HCT116 (cell line): ENCODE measurements around the gene SDK1. TPM values are rescaled to one million over a fixed set of nuclear protein-coding genes. Genes with fewer than 3 reads are reported as not detected.

Experiments
- ATAC-seq: fragments of 200-7000 bp; cut with Tn5 transposase; 2 replicates; pipeline ENCODE4 v1.9.1; 2020; ENCODE audit warnings: mild to moderate bottlenecking, moderate library complexity
- BruUV-seq: library from RNA; stranded (reverse); fragments of 400-500 nt; replicated peaks from 2 replicates; lab custom pipeline; 2021; lab: Mats Ljungman, UMichigan
- CTCF ChIA-PET: fragments of 300-600 bp; sonication (Branson Sonifier 250); formaldehyde crosslinking; loops from one replicate; lab custom pipeline; 2021; ENCODE audit warnings: antibody characterized with exemption; lab: Charles Lee
- POLR2A ChIA-PET: fragments of 300-600, 350-600 bp; sonication (Branson Sonifier 250); formaldehyde crosslinking; loops from one replicate; lab custom pipeline; 2021; ENCODE audit warnings: antibody characterized with exemption; lab: Charles Lee
- RAD21 ChIA-PET, 2 experiments: fragments of 300-600 bp; sonication (Branson Sonifier 250); formaldehyde crosslinking; loops; one replicate each; lab custom pipeline; 2023; ENCODE audit warnings: low total read pairs in 2 of 2; ENCODE audit not compliant: uncharacterized antibody in 2 of 2, unreplicated experiment in 2 of 2, low non-redundant PET in 1 of 2; lab: Charles Lee
- DNase-seq: peaks from one replicate; pipeline ENCODE4 v3.0.0-alpha.2; 2010; ENCODE audit warnings: low read depth, low spot score
- H2AFZ ChIP-seq: fragments of 200-600 bp; shearing (Covaris generic), sonication (generic); 2 replicates; pipeline ENCODE4 v1.6.1; 2017; ENCODE audit warnings: low read depth, mixed run types, mixed read lengths, antibody characterized with exemption, low read length; ENCODE audit not compliant: poor library complexity, severe bottlenecking
- H3K27ac ChIP-seq: 2 replicates; pipeline ENCODE4 v1.5.1; 2012; ENCODE audit warnings: low read depth, low read length
- H3K27me3 ChIP-seq: fragments of 200-600 bp; sonication (generic); 2 replicates; pipeline ENCODE4 v1.6.1; 2016; ENCODE audit warnings: mixed run types, low read length, mixed read lengths; ENCODE audit not compliant: insufficient read depth
- H3K36me3 ChIP-seq, 2 experiments: fragments of 200-500 bp in 1 of 2; fragments of 200-600 bp in 1 of 2; sonication (Bioruptor generic) in 1 of 2; sonication (generic) in 1 of 2; 2 replicates each; pipeline versions ENCODE4 v1.5.1 to v1.6.1; 2014 to 2016; ENCODE audit warnings: low read length in 2 of 2, inconsistent platforms in 1 of 2, mixed read lengths in 1 of 2, mixed run types in 1 of 2; ENCODE audit not compliant: insufficient read depth in 2 of 2, control insufficient read depth in 1 of 2
- H3K4me1 ChIP-seq, 2 experiments: fragments of 200-600 bp in 1 of 2; sonication (generic) in 1 of 2; 2 replicates each; pipeline versions ENCODE4 v1.5.1 to v1.6.1; 2012 to 2017; ENCODE audit warnings: low read length in 2 of 2, inconsistent platforms in 1 of 2, mild to moderate bottlenecking in 1 of 2, mixed read lengths in 1 of 2, mixed run types in 1 of 2, moderate library complexity in 1 of 2; ENCODE audit not compliant: insufficient read depth in 2 of 2, control insufficient read depth in 1 of 2
- H3K4me2 ChIP-seq: fragments of 200-600 bp; sonication (generic); 2 replicates; pipeline ENCODE4 v1.6.1; 2017; ENCODE audit warnings: mixed run types, low read length, mixed read lengths
- H3K4me3 ChIP-seq, 2 experiments: fragments of 200-600 bp in 1 of 2; sonication (generic) in 1 of 2; replicated peaks in 1 of 2; 2 replicates each; pipeline ENCODE4 v1.5.1; 2011 to 2016; ENCODE audit warnings: low read length in 2 of 2, control low read depth in 1 of 2, low read depth in 1 of 2, mild to moderate bottlenecking in 1 of 2, mixed read lengths in 1 of 2, mixed run types in 1 of 2
- H3K79me2 ChIP-seq: fragments of 200-600 bp; sonication (generic); 2 replicates; pipeline ENCODE4 v1.6.1; 2017; ENCODE audit warnings: mild to moderate bottlenecking, mixed run types, low read length, moderate library complexity, mixed read lengths; ENCODE audit not compliant: insufficient read depth
- H3K9ac ChIP-seq: fragments of 200-600 bp; sonication (generic); 2 replicates; pipeline ENCODE4 v1.6.1; 2016; ENCODE audit warnings: low read length, mixed read lengths
- H3K9me2 ChIP-seq: fragments of 200-600 bp; sonication (generic), shearing (Covaris generic); 2 replicates; pipeline ENCODE4 v1.6.1; 2017; ENCODE audit warnings: mixed run types, mild to moderate bottlenecking, moderate library complexity; ENCODE audit not compliant: insufficient read depth
- H3K9me3 ChIP-seq, 2 experiments: fragments of 200-500 bp in 1 of 2; fragments of 200-600 bp in 1 of 2; sonication (Bioruptor generic) in 1 of 2; sonication (generic) in 1 of 2; 2 replicates each; pipeline ENCODE4 v1.6.1; 2014 to 2017; ENCODE audit warnings: low read length in 2 of 2, mixed read lengths in 2 of 2, inconsistent platforms in 1 of 2, low read depth in 1 of 2, mild to moderate bottlenecking in 1 of 2, mixed run types in 1 of 2, moderate library complexity in 1 of 2; ENCODE audit not compliant: control insufficient read depth in 1 of 2, insufficient read depth in 1 of 2
- H4K20me1 ChIP-seq: fragments of 200-600 bp; sonication (generic), shearing (Covaris generic); 2 replicates; pipeline ENCODE4 v1.6.1; 2017; ENCODE audit warnings: mixed run types, mild to moderate bottlenecking, moderate library complexity; ENCODE audit not compliant: insufficient read depth
- CTCF ChIP-seq, 3 experiments: fragments of 200-600 bp in 1 of 3; sonication (generic) in 1 of 3; IDR thresholded peaks in 2 of 3; conservative IDR thresholded peaks in 1 of 3; 2 replicates each; pipeline ENCODE4 v1.5.1; 2012 to 2017; ENCODE audit warnings: low read depth in 2 of 3, low read length in 2 of 3, antibody characterized with exemption in 1 of 3, borderline replicate concordance in 1 of 3, control low read depth in 1 of 3, mild to moderate bottlenecking in 1 of 3, mixed read lengths in 1 of 3, mixed run types in 1 of 3, moderate library complexity in 1 of 3; ENCODE audit not compliant: insufficient read depth in 1 of 3
- EZH2phosphoT487 ChIP-seq: fragments of 200-600 bp; IDR thresholded peaks from 2 replicates; pipeline ENCODE4 v1.6.1; 2018; ENCODE audit warnings: antibody characterized with exemption, borderline replicate concordance
- FOSL1 ChIP-seq: IDR thresholded peaks from 2 replicates; pipeline ENCODE4 v1.6.1; 2012; ENCODE audit warnings: low read depth
- JUND ChIP-seq: IDR thresholded peaks from 2 replicates; pipeline ENCODE4 v1.6.1; 2012
- POLR2AphosphoS5 ChIP-seq: IDR thresholded peaks from 2 replicates; pipeline ENCODE4 v1.6.1; 2011; ENCODE audit warnings: mild to moderate bottlenecking, low read depth, low read length, moderate library complexity
- SP1 ChIP-seq: IDR thresholded peaks from 2 replicates; pipeline ENCODE4 v1.6.1; 2012; ENCODE audit warnings: low read depth
- SRF ChIP-seq: IDR thresholded peaks from 2 replicates; pipeline ENCODE4 v1.6.1; 2012; ENCODE audit warnings: low read depth
- ZFX ChIP-seq: fragments of 450-650 bp; IDR thresholded peaks from 2 replicates; pipeline ENCODE4 v1.6.1; 2017
- ZNF274 ChIP-seq: fragments of 200-500 bp; sonication (Bioruptor generic); IDR thresholded peaks from 2 replicates; pipeline ENCODE4 v1.6.1; 2014; ENCODE audit warnings: mild to moderate bottlenecking, low read depth, low read length, inconsistent platforms
- intact Hi-C: fragments of 100-400 bp; cut with micrococcal nuclease; formaldehyde crosslinking; loops from 2 replicates; pipeline ENCODE4 v1.10.0; 2022
- total RNA-seq: library from RNA; stranded (reverse); gene quantifications from one replicate; pipeline ENCODE4 v1.2.1, GENCODE V29; 2021; ENCODE audit not compliant: unreplicated experiment

SDK1 gene
- total RNA-seq, 1 experiment from 2014 or later: 0.05 TPM

GRCh38 chr7:4066626-4067475 is 765.8 kb downstream of the SDK1 start:
- Histone ChIP-seq H3K9me2 (no peaks in the 10 kb centered on the region), H3K36me3 (no peaks in the 10 kb centered on the region)
- RAD21 ChIA-PET: no interaction called here

GRCh38 chr7:4067476-4067760 is 766.4 kb downstream of the SDK1 start:
- H3K9me3 ChIP-seq: no peaks in the 10 kb centered on the region
- no peak overlapping the region for H3K27ac ChIP-seq
- no peaks in the 10 kb centered on the region for H4K20me1 ChIP-seq
- no peak overlapping the region for H3K4me3 ChIP-seq
- TF ChIP-seq FOSL1 (no peak), SRF (no peak), CTCF (IDR thresholded peaks at IDR 0.05 in 2 of 3, conservative IDR thresholded peaks at IDR 0.05 in 1 of 3; ENCODE audit: borderline replicate concordance in 1 of 3, insufficient read depth in 1 of 3, low read depth in 2 of 3, low read length in 2 of 3) (no peak), SP1 (no peak), ZFX (no peak), ZNF274 (no peak), JUND (no peak), POLR2AphosphoS5 (no peak)
- intact Hi-C loops: no loop called here
- DNase-seq (no peak), ATAC-seq (no peak)
- no peak overlapping the region for H2AFZ ChIP-seq
- H3K4me1 ChIP-seq: no peaks in the 10 kb centered on the region
- no peaks in the 10 kb centered on the region for H3K9me2 ChIP-seq
- no TSS peak for BruUV-seq
- RAD21 ChIA-PET: no interaction called here
- H3K27me3 ChIP-seq: peaks cover 39% of the 10 kb centered on the region
- no peak overlapping the region for H3K9ac ChIP-seq
- POLR2A ChIA-PET: no interaction called here
- H3K4me2 ChIP-seq: no peak overlapping the region
- CTCF ChIA-PET: no interaction called here
- no peaks in the 10 kb centered on the region for H3K79me2 ChIP-seq
- no peaks in the 10 kb centered on the region for H3K36me3 ChIP-seq

More at GRCh38 chr7:4066626-4067475, 765.8 kb downstream of the SDK1 start:
- no peaks in the 10 kb centered on the region for H3K79me2 ChIP-seq
- H2AFZ ChIP-seq: no peak overlapping the region
- no peak overlapping the region for H3K9ac ChIP-seq
- no peaks in the 10 kb centered on the region for H3K9me3 ChIP-seq
- no peak overlapping the region for H3K27ac ChIP-seq
- H3K27me3 ChIP-seq: peaks cover 40% of the 10 kb centered on the region
- no peak for TF ChIP-seq EZH2phosphoT487
- TF ChIP-seq, all 23 proteins: peak for 0
- intact Hi-C loops: no loop called here
- ChIA-PET POLR2A (no interaction called here), CTCF (no interaction called here)
- no TSS peak for BruUV-seq
- ATAC-seq (no peak), DNase-seq (no peak)
- Histone ChIP-seq H4K20me1 (no peaks in the 10 kb centered on the region), H3K4me2 (no peak overlapping the region), H3K4me1 (no peaks in the 10 kb centered on the region), H3K4me3 (no peak overlapping the region)
